ENCODE results near the gene OTOA. TPM values are rescaled to one million over a fixed set of nuclear protein-coding genes. Genes with fewer than 3 reads are reported as not detected.
A peak's percentile ranks its signal among the peaks of the same experiment; 100 is the strongest.

Gene OTOA
- polyA plus RNA-seq, 3 donors = 0.11 to 0.23 (median 0.21) TPM

- Histone ChIP-seq H4K20me1 (ENCODE audit: insufficient read depth, low read length) (no peaks in the 10 kb centered on the region), H3K27ac (ENCODE audit: low read depth in 1 of 2, low read length in 2 of 2) (no peak overlapping the region), H3K36me3 (replicated peaks in 1 of 2; ENCODE audit: control insufficient read depth in 1 of 2, insufficient read depth in 2 of 2, low read length in 2 of 2) (no peaks in the 10 kb centered on the region), H3K9ac (ENCODE audit: insufficient read depth, low read length, poor library complexity, severe bottlenecking) (no peak overlapping the region), H2AFZ (ENCODE audit: insufficient read depth, low read depth, low read length, poor library complexity, severe bottlenecking) (no peak overlapping the region), H3K4me2 (replicated peaks; ENCODE audit: extremely low read depth, low read length, poor library complexity, severe bottlenecking) (no peak overlapping the region), H3K4me1 (ENCODE audit: control insufficient read depth in 1 of 2, insufficient read depth in 2 of 2, low read length in 2 of 2) (peaks cover 18 to 24% of the 10 kb centered on the region in 2 donors), H3K27me3 (ENCODE audit: control insufficient read depth in 2 of 2, insufficient read depth in 2 of 2, low read length in 2 of 2) (no peaks in the 10 kb centered on the region), H3K79me2 (ENCODE audit: insufficient read depth, low read length) (no peaks in the 10 kb centered on the region), H3K4me3 (replicated peaks in 1 of 3; ENCODE audit: low read depth in 2 of 3, low read length in 3 of 3) (no peak overlapping the region), H3K9me3 (replicated peaks in 1 of 2; ENCODE audit: control insufficient read depth in 1 of 2, insufficient read depth in 1 of 2, low read length in 2 of 2) (no peaks in the 10 kb centered on the region)
- Mint-ChIP-seq H3K4me3 (no peak overlapping the region), H3K27me3 (ENCODE audit: low read depth in 3 of 3) (peaks cover 1 to 4% (median 4%) of the 10 kb centered on the region in 3 donors), H3K36me3 (no peaks in the 10 kb centered on the region), H3K27ac (no peak overlapping the region), H3K4me1 (peaks cover 12% of the 10 kb centered on the region), H3K9me3 (peaks cover 0 to 5% (median 0%) of the 10 kb centered on the region in 7 donors)
- intact Hi-C loops (cut with micrococcal nuclease) = loop anchor here (5.0 kb wide), 3 partner anchors 42 to 62 kb away; partner anchors contain the start of gene OTOA (in 1 of the 2)
- DNase-seq = no peak
- 96% methylated on average over 3 of the region's 6 CpGs for WGBS (ENCODE audit: insufficient coverage)
- TF ChIP-seq, protein P1, sequence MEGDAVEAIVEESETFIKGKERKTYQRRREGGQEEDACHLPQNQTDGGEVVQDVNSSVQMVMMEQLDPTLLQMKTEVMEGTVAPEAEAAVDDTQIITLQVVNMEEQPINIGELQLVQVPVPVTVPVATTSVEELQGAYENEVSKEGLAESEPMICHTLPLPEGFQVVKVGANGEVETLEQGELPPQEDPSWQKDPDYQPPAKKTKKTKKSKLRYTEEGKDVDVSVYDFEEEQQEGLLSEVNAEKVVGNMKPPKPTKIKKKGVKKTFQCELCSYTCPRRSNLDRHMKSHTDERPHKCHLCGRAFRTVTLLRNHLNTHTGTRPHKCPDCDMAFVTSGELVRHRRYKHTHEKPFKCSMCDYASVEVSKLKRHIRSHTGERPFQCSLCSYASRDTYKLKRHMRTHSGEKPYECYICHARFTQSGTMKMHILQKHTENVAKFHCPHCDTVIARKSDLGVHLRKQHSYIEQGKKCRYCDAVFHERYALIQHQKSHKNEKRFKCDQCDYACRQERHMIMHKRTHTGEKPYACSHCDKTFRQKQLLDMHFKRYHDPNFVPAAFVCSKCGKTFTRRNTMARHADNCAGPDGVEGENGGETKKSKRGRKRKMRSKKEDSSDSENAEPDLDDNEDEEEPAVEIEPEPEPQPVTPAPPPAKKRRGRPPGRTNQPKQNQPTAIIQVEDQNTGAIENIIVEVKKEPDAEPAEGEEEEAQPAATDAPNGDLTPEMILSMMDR (IDR thresholded peaks at IDR 0.05) = no peak
Measured at GRCh38 chr16:21704733-21705132, 41.0 kb downstream of the OTOA start.

DNA sequence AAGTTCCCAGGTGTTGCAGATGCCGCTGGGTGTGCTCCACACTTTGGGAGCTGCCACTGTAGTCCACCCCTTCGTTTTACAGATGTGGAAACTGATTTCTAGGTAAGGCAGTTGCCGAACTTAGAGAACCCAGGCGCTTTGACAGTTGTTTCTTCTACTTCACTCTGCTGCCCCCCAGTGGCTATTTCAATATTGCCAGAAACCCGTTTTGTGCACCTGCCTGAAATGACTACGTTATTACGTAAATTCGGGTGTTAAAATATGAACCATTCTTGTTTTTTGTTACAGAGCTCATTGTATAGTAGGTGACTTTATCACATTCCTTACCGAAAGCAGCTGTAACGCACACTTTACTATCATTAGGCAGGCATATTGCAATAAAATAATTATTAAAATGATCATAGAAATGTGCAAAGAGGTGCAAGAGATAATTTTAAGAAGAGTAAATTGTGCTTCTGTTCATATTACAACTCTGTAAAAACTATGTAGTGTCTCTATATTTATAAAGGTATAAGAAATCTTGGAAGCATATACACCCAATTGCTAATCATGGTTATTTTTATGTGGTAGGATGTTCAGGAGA lies 44.9 kb downstream of the OTOA start:
- DNase-seq = peak; percentile 70 to 83 (median 72)
- Mint-ChIP-seq H3K4me1 (peaks cover 11% of the 10 kb centered on the region), H3K36me3 (no peaks in the 10 kb centered on the region), H3K27me3 (ENCODE audit: low read depth in 3 of 3) (peaks cover 3 to 5% (median 4%) of the 10 kb centered on the region in 3 donors), H3K4me3 (peak overlapping the region in 1 of 2 donors; percentile 53), H3K9me3 (peaks cover 0 to 3% (median 0%) of the 10 kb centered on the region in 7 donors), H3K27ac (no peak overlapping the region)
- Histone ChIP-seq H3K27ac (ENCODE audit: low read depth in 1 of 2, low read length in 2 of 2) (no peak overlapping the region), H3K4me2 (replicated peaks; ENCODE audit: extremely low read depth, low read length, poor library complexity, severe bottlenecking) (peak overlapping the region; percentile 10), H3K9ac (ENCODE audit: insufficient read depth, low read length, poor library complexity, severe bottlenecking) (no peak overlapping the region), H3K9me3 (replicated peaks in 1 of 2; ENCODE audit: control insufficient read depth in 1 of 2, insufficient read depth in 1 of 2, low read length in 2 of 2) (no peaks in the 10 kb centered on the region), H3K36me3 (replicated peaks in 1 of 2; ENCODE audit: control insufficient read depth in 1 of 2, insufficient read depth in 2 of 2, low read length in 2 of 2) (no peaks in the 10 kb centered on the region), H4K20me1 (ENCODE audit: insufficient read depth, low read length) (no peaks in the 10 kb centered on the region), H3K79me2 (ENCODE audit: insufficient read depth, low read length) (no peaks in the 10 kb centered on the region), H3K4me3 (replicated peaks in 1 of 3; ENCODE audit: low read depth in 2 of 3, low read length in 3 of 3) (no peak overlapping the region), H3K4me1 (ENCODE audit: control insufficient read depth in 1 of 2, insufficient read depth in 2 of 2, low read length in 2 of 2) (peaks cover 15 to 22% of the 10 kb centered on the region in 2 donors), H3K27me3 (ENCODE audit: control insufficient read depth in 2 of 2, insufficient read depth in 2 of 2, low read length in 2 of 2) (no peaks in the 10 kb centered on the region), H2AFZ (ENCODE audit: insufficient read depth, low read depth, low read length, poor library complexity, severe bottlenecking) (no peak overlapping the region)
- TF ChIP-seq, protein P1 (IDR thresholded peaks at IDR 0.05) = peak; percentile 83
- intact Hi-C loops (cut with micrococcal nuclease) = loop anchor here (2.0 to 5.0 kb wide), 4 partner anchors 46 to 124 kb away; partner anchors contain the start of gene OTOA (in 1 of the 2)
- 20% methylated on average over 1 of the region's 10 CpGs for WGBS (ENCODE audit: insufficient coverage)
